LoVo (cell line): ENCODE data around the gene NPIPB2.
A peak's percentile ranks its signal among the peaks of the same experiment; 100 is the strongest.
"Not testable (repeated sequence)": the region's sequence is repeated elsewhere in the genome, so short reads cannot be mapped to it uniquely, and the experiment has no call there.

Source experiments
- DNase-seq: peaks from one replicate; pipeline ENCODE4 v3.0.0-alpha.2; 2016; ENCODE audit warnings: low spot score

NPIPB2 gene

DNA sequence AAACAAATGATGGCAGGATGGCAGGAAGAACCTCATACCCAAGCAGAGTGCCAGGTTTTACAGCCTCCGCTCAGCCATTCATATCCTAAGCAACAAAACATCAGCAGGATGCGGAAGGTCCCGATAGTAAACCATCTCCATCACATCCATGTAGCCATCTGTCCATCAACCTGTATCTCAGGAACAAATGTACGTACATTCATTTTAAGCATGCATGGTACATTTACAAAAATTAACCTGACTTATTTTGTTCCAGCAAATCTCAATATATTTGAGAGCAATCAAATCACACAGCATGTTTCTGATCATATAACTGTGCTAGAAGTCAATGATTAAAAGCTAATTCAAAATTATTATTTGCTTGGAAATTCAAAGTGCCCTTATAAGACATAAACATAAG lies at the start of gene NPIPB2:
NPIPB2 (minus strand) TSS at position 101 of the 400 bp plus-strand sequence; CDS start at position 101, 0 bp downstream.
- not testable (repeated sequence) for DNase-seq

DNA sequence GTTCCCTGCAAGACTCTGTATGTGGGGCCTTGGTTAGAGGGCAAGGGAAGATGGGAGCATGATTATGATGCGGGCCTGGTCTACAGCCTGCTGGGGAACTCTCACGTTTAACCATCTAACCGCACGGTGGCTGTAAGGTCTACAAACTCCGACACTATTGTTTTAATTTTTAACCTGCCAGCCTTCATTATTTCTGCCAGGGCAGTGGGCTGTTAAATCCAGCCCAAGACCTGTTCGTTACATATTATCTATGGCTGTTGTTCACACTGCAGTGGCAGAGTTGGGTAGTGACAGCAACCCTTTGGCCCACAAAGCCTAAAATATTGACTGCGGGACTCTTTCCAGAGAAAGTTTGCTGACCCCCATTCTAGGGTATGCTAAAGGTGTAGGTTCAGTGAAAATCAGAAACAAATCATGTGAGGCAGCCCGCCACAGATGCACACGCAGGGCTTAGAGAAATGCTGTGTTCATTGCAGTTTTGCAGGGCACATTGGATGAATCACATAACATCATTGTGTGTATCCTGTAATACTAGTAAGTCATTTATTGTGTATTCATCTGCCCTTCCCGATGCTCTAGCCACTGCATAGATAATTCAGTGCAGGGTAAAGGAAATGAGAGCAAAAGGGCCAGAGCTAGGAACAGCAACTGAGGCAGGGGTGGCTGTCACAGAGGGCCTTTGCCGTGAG lies 49.0 kb upstream of the NPIPB2 start:
- DNase-seq = no peak

DNA sequence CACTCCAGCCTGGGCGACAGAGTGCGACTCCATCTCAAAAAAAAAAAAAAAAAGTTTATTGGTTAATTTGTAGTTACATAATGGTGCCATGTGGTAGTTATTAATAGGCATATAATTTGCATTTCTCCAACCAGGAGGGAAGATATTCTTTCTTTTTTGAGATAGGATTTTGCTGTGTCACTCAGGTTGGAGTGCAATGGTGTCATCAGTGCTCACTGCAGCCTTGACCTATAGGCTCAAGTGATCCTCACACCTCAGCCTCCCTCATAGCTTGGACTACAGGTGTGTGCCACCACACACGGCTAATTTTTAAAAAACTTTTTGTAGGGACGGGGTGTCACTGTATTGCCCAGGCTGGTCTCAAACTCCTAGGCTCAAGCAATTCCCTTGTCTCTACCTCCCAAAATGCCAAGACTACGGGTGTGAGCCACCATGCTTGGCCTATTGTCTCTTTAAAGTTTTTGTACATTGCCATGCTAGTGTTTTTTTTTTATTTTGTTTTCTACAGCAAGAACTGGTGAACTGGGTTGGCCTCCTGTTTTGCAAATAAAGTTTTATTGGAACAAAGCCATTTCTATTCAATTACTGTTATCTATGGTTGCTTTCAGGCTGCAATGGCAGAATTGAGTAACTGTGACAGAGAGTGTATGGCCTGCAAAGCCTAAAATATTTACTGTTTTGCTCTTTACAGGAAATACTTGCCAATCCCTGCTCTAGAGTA lies 46.6 kb upstream of the NPIPB2 start:
- DNase-seq = no peak

DNA sequence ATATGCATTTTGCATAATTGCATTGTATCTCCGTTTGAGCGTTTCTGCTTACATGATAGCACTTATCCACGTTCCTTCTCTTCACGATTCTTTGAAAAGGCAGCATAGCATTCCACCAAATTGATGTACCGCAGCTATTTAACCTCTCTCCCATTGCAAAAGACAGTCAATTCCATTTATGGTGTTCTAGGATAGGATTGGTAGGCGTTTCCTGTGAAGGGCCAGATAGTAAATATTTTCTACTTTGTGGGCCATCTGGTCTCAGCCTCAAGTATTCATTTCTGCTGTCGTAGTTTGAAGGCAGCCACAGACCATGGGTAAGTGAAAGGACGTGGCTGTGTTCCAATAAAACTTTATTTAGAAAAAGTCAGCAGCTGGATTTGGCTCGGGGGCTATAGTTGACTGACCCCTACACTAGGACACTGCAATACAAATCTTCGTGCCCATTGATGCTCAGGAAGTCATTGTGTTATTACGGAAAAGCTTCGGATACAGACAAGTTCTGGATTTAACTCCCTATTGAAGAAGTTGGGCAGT lies 44.7 kb upstream of the NPIPB2 start:
- DNase-seq = no peak

DNA sequence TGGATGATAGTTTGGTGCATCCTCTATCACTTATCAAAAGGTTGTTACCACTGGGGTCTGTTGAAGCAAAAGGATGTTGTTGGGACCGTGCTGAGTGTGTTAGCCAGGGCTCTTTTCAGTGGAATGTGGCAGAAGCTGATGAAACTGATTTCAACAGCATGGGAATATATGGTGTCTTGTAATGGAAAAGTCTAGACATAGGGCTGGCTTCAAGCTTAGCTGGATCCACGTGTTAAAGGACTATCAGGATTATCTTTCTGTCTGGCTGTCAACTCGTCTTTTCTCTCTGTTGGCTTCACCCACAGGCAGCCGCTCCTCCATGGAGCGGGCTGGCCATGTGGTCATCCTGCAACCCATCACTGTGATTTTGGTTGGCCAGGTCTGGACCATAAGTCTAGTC lies 43.4 kb upstream of the NPIPB2 start:
- DNase-seq = no peak

DNA sequence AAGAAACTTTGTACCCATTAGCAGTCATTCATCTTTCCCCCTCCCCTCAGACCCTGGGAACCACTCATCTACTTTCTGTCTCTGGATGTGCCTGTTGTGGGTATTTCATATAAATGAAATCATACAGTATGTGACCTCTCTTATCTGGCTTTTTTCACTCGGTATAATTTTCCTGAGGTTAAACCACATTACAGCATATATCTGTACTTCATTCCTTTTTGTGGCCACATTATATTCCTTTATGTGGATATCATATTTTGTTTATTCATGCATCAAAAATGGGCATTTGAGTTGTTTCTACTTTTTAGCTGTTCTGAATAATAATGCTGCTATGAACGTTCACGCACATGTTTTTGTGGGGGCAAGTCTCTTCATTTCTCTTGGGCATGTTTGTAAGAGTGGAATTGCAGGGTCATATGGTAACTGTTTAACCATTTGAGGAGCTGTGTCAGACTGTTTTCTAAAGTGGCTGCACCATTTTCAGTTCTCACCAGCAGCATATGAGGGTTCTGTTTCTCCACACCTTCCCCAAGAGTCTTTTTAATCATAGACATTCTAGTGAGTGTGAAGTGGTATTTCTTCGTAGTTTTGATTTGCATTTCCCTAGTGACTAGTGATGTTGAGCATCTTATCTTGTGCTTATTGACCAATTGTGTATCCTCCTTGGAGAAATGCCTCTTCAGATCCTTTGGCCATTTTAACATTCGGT lies 38.4 kb upstream of the NPIPB2 start:
- no peak for DNase-seq

DNA sequence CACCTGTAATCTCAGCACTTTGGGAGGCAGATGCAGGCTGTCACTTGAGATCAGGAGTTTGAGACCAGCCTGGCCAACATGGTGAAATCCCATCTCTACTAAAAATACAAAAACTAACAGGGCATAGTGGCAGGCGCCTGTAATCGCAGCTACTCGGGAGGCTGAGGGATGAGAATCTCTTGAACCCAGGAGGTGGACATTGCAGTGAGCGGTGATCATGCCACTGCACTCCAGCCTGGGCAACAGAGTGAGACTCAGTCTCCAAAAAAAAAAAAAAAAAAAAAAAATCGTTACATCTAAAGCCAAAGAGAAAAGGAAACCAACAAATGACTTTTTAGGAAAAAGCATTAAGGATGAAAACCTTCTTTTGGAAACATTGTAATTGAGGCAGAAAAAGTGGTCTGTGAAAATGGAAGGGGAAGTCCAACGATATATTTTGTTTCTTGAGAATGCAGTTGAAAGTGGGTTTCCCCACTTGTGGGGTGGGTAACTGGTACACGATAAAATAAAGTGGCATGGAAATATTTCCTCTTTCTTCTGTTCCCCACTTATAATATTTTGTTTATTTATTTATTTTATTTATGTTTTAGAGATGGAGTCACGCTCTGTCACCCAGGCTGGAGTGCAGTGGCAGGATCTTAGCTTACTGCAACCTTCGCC lies 37.3 kb upstream of the NPIPB2 start:
- no peak for DNase-seq

DNA sequence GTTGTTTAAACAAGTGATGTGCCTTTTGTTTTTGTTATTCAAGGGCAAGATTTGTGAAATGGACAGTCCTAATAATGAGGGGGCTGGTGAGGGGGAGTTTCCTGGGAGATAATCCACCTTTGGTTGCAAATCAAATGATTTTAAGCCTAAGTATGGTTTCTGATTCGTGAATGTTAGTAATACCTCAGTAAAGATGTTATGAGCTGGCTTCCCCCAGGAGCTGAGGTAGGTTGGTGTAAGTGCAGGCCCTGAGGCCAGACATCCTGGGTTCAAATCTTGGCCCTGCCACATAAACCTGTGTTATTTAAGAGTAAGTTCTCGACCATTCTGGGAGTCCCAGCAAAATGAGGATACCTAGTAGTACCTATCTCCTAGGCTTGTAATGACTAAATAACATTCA lies 36.2 kb upstream of the NPIPB2 start:
- no peak for DNase-seq

DNA sequence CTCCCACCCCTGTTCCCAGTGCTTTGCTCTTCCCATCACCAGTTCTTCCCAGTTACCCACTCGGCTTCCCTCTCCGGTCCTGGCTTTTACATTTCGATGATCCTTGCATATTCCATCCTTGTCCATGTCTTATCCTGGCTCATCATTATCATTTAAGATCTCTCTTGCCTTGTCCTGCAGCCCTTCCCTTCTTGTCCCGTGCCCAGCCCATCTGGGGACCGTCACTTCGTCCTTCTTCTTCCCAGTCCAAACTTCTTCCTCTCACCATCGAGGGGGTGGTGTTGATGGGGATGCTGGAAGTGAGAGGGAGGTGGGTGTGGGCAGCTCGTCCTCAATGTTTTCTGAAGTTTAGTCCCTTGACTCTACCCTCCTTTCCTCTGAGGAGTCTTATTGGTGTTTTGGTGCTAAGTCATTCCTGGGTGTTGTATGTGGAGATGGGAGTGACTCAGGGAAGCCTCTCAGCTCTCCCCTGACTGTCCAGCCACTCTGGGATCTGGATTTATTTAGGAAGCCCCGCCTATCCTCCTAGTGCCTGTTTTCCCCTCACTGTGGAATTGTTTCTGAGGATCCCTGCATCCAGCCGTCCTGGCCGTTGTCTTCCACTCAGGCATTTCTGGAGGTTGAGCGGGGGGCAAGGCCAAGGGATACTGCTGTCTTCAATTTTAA lies 35.7 kb upstream of the NPIPB2 start:
- no peak for DNase-seq

DNA sequence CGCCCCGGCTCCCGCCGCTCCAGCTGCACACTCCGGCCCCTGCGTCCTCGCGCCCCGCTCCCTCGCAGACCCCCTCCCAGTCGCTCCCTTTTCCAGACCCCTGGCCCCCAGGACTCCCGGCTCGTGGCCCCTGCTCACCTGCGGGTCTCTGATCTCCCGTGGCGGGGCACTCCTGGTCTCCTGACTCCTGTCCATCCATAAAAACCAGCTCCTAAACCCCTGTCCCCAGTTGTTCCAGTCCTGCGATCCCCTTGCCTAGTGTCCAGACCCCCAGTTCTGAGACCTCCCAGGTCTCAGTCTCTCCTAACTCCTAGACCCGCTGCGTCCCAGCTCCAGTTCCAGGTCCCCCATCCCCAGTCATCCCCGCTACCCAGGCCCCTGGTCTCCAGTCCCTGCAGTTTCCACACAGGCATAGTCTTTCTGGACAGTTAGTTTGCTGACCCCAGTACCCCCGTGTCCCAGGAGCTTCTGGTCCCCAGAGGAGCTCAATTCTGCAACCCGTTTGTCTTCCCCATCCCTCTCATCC lies 35.1 kb upstream of the NPIPB2 start:
- DNase-seq = no peak

DNA sequence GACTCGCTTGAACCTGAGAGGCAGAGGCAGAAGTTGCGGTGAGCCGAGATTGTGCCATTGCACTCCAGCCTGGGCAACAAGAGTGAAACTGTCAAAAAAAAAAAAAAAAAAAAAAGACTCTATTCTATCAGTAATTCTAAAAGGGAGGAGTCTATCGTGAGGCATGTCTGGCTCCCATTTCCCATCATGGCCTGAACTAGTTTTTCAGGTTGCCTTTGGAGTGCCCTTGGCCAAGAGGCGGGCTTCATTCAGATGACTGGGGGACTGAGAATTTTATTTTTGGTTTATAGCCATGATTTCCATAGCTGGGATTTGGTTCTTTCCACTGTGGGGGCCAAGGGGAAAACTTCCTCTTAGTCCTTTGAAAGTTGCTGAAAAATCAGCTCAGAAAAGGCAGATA lies 31.2 kb upstream of the NPIPB2 start:
- no peak for DNase-seq

DNA sequence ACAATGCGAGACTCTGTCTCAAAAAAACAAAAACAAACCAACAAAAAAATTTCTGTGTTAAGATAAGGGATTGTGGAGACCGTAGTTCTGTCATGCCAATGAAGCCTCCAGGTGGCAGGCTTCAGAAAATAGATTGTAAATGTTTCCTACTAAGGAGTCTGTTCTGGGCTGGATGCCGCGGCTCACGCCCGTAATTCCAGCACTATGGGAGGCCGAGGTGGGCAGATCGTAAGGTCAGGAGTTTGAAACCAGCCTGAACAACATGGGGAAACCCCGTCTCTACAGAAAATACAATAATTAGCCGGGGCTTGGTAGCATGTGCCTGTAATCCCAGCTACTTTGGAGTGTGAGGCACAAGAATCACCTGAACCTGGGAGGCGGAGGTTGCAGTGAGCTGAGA lies 30.3 kb upstream of the NPIPB2 start:
- peak; percentile 25 for DNase-seq

DNA sequence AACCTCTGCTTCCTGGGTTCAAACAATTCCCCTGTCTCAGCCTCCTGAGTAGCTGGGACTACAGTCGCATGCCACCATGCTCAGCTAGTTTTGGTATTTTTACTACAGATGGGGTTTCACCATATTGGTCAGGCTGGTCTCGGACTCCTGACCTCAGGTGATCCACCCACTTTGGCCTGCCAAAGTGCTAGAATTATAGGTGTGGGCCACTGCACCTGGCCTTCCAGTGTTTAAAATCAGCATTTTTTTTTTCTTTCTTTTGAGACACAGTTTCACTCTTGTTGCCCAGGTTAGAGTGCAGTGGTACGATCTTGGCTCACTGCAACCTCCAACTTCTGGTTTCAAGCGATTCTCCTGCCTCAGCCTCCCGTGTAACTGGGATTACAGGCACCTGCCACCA lies 28.4 kb upstream of the NPIPB2 start:
- not testable (repeated sequence) for DNase-seq

DNA sequence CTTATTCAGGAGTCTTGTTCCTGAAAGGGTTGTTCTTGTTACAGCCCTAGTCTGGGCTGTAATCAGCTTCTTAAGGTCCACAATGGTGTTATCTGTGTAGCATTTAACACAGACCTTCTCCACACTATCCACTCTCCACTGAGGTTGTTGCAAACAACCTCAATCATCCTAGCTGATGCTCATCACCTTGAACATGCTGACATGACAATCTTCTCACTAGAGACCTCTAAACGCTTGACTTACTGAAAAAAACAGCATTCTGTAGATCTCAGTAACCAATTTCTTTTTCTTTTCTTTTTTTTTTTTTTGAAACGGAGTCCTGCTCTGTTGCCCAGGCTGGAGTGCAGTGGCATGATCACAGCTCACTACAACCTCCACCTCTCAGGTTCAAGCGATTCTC lies 26.7 kb upstream of the NPIPB2 start:
- no peak for DNase-seq

DNA sequence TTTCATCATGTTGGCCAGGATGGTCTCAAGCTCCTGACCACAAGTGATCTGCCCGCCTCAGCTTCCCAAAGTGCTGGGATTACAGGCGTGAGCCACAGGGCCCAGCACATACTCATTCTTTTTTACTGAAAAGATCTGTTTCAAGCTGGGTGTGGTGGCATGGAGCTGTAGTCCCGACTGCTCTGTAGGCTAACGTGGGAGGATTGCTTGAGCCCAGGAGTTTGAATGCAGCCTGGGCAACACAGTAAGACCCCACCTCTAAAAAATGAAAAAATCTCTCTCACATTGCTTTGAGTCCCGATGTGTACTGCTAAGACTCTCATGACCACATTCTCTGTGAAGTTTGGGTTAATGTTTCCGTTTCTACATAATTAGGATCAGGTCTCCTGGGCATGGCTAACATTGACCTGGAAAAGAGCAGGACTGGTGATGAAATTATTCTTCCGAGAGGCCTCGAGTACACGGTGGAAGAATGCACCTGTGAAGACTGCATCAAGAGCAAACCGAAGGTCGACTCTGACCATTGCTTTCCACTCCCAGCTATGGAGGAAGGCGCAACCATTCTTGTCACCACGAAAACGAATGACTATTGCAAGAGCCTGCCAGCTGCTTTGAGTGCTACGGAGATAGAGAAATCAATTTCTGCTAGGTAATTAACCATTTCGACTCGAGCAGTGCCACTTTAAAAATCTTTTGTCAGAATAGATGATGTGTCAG lies 25.5 kb upstream of the NPIPB2 start:
- DNase-seq = no peak

DNA sequence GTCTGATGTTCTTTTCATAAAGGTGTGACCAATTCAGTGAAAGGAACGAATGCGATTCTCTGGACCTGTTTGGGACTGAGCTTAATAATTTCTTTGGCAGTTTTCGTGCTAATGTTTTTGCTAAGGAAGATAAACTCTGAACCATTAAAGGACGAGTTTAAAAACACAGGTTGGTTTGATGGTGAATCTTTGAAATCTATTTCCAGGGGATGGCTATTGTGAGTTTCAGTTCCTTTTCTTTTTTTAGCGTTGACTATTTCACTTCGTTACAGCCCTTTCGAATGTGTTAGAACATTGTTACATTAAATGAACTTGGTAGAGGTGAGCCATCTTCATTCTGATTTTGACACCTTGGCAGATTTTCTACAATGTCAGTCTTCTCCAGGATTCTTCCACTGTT lies 24.3 kb upstream of the NPIPB2 start:
- DNase-seq = no peak

DNA sequence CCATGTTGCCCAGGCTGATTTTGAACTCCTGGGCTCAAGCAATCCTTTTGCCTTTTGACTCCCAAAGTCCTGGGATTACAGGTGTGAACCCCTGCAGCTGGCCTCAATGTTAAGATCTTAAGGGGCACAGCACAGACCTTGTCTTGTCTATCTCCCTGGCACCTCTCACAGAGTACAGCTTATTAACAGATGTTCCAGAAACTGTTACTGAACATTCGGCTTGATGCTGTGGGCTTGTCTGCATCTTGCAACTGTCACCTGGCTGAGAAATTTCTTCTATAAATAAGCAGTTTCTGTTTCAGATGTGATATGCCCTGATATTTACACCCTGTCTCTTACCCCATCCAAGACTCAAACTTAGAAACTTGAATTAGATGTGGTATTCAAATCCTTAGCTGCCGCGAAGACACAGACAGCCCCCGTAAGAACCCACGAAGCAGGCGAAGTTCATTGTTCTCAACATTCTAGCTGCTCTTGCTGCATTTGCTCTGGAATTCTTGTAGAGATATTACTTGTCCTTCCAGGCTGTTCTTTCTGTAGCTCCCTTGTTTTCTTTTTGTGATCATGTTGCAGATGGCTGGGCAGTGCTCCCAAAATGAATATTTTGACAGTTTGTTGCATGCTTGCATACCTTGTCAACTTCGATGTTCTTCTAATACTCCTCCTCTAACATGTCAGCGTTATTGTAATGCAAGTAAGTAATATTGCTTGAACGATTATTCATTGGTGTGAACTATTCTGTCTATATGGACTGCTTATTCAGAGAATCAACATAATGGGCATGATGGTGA lies 23.1 kb upstream of the NPIPB2 start, which contains the start of gene TNFRSF17:
TNFRSF17 (plus strand) TSS at position 450 of the 791 bp plus-strand sequence; CDS start at position 565, 115 bp downstream.
- DNase-seq = no peak

DNA sequence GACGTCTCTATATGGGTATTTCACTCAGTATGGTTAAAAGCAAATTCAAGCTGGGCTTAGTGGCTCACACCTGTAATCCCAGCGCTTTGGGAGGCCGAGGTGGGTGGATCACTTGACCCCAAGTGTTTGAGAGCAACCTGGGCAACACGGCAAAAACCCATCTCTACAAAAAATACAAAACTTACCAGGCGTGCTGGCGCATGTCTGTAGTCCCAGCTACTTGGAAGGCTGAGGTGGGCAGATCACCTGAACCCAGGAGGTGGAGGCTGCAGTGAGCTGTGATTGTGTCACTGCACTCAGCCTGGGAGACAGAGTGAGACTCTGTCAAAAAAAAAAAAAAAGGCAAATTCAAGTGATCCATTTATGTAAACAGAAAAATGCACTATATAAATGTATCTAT lies 21.9 kb upstream of the NPIPB2 start:
- no peak for DNase-seq

DNA sequence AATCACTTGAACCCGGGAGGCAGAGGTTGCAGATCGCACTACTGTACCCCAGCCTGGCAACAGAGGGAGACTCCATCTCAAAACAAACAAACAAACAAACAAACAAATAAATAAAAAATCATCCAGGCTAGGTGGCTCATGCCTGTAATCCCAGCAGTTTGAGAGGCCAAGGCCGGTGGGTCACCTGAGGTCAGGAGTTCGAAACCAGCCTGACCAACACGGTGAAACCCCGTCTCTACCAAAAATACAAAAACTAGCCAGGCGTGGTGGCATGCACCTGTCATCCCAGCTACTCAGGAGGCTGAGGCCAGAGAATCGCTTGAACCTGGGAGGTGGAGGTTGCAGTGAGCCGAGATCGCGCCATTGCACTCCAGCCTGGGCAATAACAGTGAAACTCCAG lies 21.1 kb upstream of the NPIPB2 start:
- not testable (repeated sequence) for DNase-seq

DNA sequence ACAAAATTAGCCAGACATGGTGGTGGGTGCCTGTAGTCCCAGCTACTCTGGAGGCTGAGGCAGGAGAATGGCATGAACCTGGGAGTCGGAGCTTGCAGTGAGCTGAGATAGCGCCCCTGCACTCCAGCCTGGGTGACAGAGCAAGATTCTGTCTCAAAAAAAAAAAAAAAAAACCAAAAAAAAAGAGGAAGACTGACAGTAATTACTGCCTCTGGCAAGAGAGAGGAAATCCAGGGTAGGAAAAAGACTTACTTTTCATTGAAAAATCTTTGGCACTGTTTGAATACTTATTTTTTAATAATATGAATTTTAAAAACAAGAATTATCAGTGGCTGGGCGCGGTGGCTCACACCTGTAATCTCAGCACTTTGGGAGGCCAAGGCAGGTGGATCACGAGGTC lies 20.6 kb upstream of the NPIPB2 start:
- DNase-seq = not testable (repeated sequence)
